Activated CD4-positive, alpha-beta T cell treated with anti-CD3 and anti-CD28 coated beads, Interleukin-2, amount 50 U/mL, for 4 hours (primary cell): Measurements from ENCODE around the gene GALNS.

ENCODE experiments used
- DNase-seq, 2 experiments: peaks; one replicate each; pipeline ENCODE4 v3.0.0-alpha.2; 2020

Gene GALNS

DNA sequence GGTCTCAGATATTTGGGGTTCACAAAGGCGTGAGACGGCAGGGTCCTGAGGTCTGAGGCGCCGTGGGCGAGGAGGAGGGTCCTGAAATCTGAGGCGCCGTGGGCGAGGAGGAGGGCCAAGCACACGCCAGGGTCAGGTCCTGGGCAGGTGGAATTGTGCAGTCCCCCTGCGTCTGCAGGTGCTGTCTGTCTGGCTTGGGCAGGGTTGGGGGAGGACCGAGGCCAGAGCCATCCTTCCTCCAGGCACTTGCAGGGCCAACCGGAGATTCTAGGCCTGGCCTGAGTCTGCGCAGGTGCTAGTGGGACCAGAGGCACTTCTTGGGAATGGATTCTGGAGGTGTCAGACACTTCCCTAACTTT is 42.6 kb downstream of the GALNS start:
- DNase-seq = no peak

DNA sequence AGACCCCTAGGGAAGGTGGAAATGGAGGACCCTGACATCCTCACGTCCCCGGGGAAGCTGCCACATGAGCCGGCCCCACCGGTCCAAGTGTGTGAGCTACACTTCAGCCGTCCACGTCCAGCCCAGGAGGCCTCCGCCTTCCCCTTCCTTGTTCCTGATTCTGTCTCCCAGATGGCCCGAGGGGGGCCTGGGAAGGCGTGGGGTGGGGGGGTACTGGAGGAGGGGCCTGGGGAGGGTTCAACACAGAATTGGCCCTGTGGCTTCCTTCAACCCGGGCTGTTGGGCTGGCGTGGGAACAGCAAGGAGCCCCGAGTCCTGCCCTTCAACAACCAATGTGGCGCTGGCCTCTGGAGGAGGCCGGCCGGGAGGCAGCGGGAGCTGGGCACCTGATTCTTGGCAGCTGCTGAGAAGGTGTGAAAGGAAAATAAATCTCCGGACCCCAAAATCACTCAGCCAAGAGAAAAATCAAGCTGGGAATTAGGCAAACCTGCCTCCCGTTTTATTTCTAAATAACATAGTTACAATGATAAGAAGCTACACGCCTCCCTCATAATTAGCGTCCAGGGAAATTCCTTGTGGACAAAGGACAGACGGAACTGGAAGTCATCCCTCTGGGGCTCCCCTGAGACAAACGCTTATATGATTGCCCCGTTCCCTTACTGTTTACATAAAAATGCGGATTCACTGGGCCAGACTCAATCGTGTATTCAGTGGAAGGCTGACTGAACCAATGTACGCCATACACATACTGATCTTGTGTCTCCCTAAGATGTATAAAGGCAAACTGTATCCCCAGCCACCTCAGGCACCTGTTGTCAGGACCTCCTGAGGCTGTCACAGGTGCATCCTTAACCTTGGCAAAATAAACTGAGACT is 43.2 kb downstream of the GALNS start:
- no peak for DNase-seq

GRCh38 chr16:88812513-88813268 is 44.1 kb downstream of the GALNS start:
- DNase-seq = no peak

GRCh38 chr16:88811769-88812512 is 44.8 kb downstream of the GALNS start, which contains the start of gene APRT:
TSS of gene APRT (minus strand) at chr16:88811928. CDS start at chr16:88811899, 29 bp downstream.
- peak; percentile 95 to 97 for DNase-seq

DNA sequence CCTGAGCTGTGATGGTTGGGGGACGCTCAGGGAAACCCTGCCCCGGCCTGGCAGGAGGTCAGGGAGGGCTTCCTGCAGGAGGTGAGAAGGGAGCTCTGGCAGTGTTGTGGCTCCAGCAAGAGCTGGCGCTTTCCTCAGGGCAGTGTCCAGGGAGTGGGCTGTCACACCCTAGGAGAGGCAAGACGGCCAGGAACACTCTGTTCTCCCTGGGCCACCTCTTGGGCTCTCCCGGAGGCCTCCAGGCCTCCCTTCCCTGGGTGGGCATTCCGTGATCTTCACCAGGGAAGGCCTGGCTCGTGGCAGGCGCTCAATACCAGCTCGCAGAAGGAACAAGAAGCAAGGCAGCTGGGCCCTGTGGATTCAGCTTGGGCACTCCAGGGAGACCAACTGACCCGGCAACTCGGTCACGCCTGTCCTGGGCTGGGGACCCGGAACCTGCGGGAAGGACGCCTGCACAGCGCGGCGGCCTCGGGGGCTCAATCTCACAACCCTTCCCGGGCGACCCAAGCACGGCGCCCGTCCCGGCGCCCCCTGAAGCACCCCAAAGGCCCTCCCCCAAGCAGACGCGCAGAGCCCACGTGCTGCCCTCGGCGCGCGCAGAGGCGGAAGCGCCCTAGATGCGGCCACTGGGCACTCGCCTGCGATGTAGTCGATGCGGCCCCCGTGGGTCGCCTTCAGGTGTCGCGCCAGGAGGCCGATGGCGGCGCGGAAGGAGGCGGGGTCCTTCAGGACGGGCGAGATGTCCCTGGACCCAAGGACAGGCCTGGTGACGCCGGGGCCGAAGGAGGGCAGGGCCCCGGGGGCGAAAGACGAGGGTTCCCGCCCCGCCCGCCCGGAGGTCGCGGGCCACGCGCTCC is 45.6 kb downstream of the GALNS start:
- DNase-seq = peak; percentile 54 to 57

DNA sequence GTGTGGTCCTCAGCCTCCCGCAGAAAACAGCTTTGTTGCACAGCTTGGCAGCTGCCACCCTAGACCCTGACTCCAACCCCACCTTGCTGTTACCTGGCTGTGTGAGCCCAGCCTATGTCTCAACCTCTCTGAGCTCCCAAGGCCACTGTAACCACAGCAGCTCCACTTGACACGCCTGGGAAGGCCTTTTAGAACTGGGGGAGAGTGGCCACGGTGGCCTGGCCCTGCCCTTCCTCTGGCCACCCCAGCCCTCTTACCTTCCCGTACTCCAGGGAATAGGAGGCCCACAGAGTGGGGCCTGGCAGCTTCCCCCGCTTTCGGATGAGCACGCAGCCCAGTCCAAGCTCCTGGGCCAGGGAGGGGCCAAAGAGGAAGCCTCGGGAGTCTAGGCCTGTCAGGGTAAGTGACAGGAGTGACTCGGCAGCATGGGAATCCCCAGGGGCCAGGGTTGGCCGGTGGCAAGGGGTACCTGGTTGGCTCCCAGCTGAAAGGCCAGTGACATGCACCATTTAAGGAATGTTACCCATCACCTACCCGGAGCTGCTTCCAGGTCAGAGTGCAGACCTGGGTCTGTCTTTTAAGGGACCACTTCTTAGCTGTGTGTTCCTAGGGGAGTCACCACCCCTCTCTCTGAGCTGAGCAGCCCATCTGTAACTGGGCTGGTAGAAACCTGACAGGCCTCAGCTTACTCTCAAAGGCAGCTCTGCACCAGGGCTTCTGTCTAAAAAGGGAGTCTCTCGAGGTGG is 46.4 kb downstream of the GALNS start:
- DNase-seq = no peak

DNA sequence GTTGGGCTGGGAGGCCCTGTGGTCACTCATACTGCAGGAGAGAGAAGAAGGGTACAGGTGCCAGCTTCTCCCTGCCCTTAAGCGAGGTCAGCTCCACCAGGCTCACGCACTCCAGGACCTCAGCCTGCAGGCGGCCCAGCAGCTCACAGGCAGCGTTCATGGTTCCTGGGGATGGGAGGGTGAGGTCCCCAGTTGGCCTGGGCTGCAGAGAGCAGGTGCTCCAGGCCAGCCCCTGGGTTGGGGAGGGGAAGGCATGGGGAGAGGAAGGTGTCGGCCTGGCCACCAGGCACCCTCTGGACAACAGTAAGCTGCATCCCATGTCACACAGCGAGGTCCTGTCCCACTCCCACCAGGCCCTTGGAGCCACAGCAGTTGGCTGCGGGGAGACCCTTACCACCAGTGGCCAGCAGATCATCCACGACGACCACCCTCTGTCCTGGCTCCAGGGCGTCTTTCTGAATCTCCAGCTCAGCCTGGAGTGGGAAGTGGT is 47.0 kb downstream of the GALNS start:
- no peak for DNase-seq

DNA sequence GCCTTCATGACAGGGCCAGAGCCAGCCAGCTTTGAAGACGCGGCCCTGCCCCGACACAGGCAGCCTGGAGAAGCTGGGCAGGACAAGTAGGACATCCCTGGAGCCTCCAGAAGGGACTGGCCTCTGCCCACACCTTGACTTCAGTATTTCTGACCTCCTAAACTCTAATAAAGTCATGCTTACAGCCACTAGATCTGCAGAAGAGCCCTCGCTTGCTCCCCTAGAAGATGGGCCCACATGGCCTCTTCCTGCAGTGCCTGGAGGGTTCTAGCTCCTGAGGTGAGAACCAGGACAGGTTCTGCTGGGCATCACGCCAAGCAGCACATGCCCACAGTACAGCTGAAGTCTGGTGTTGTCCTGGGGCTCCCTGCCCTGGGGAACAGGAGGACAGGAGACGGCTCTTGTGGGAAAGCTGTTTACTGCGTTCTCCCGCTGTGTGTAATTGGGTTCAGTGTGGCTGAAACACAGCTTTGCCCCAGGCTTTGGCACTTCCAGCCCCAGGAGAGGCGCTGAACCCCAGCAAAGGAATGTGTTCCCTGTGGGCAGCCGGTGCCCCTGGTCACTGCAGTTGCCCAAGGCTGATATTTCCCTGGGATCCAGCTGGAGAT is 47.6 kb downstream of the GALNS start:
- DNase-seq = no peak

DNA sequence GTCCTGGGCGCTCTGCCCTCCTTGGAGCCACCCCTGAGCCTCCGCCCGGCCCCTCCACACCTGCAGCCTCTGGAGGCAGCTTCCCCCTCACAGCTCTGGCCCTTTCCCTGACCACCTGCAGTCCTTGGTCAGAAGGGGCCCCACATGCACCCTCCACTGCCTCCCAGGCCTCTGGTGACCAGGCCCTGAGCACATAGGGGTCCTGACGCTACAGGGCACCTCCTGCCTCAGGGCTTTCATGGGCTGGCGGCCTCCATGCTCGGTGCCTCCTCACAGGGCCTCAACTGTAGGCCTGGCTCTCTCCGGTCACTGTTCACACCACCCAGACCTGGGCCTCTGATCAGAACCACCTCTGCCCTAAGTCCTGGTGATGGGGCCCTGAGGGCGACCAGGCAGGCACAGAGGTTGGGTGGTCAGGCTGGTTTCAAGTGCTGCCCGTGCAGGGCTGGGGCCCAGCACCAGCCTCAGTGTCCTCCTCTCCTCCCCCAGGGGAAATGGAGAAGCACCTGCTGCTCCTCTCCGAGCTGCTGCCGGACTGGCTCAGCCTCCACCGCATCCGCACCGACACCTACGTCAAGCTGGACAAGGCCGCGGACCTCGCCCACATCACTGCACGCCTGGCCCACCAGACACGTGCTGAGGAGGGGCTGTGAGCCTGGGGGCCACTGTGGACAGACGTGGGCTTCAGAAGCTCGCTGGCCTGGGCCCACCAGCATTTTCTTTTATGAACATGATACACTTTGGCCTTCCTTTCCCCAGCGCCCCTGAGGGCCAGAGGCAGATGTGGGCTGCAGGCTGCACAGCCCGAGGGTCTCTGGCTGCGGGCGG is 48.9 kb downstream of the GALNS start:
- no peak for DNase-seq

- no peak for DNase-seq
These were observed 49.6 kb downstream of the GALNS start for GRCh38 chr16:88807142-88807625.

GRCh38 chr16:88806491-88807111 is 50.1 kb downstream of the GALNS start:
- DNase-seq = no peak

DNA sequence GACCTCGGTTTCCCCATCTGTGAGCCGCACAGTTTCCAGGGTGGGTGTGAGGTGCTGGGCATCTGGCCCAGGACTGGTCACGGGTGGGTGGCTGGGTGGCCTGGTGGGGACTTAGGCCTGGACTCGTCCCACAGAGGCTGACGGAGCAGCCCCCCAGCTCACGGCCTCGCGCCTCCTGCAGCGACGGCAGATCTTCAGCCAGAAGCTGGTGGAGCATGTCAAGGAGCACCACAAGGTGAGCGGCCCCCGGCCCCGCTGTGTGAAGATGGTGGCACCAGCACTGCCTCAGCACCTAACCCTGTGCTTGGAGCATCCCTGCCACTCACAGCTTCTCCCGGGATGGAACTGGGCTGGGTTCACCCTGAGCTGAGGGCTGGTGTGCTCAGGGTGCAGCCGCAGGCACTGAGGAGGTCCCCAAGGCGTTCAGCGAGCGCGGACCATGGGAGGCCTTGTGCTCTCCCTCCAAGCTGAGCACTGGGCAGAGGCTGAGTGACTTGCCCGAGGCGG is 50.8 kb downstream of the GALNS start:
- no peak for DNase-seq

DNA sequence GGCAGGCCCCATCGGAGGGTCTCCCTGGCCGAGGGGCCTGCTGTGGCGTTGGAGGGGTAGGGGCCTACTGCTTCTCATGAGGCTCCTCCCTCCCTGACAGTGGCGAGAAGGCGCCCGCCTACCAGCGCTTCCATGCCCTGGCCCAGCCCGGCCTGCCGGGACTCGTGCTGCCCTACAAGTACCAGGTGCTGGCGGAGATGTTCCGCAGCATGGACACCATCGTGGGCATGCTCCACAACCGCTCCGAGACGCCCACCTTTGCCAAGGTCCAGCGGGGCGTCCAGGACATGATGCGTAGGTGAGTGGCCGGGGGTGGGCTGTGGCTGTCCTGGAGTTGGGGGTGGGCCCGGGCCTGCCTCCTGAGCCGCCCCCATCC is 51.4 kb downstream of the GALNS start:
- no peak for DNase-seq

- DNase-seq = no peak
These were observed 52.0 kb downstream of the GALNS start for GRCh38 chr16:88804552-88805339.

DNA sequence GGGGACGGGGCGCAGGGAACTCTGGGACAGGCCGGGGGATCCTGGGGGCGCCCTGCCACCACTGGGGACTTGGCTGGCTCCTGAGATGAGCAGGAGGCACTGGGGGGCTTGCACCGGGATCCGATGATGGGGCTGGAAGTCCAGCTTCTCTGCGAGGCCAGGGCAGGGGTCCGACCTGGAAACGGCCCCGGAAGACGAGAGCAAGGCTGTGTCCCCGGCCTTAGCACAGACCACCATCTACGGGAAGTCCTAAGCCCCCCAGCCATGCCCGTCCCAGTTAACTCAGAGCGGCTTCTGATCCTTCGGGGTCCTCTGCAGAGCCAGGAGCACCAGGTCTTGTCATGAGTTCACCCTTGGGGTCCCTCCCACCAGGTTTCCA is 52.6 kb downstream of the GALNS start:
- DNase-seq = no peak

DNA sequence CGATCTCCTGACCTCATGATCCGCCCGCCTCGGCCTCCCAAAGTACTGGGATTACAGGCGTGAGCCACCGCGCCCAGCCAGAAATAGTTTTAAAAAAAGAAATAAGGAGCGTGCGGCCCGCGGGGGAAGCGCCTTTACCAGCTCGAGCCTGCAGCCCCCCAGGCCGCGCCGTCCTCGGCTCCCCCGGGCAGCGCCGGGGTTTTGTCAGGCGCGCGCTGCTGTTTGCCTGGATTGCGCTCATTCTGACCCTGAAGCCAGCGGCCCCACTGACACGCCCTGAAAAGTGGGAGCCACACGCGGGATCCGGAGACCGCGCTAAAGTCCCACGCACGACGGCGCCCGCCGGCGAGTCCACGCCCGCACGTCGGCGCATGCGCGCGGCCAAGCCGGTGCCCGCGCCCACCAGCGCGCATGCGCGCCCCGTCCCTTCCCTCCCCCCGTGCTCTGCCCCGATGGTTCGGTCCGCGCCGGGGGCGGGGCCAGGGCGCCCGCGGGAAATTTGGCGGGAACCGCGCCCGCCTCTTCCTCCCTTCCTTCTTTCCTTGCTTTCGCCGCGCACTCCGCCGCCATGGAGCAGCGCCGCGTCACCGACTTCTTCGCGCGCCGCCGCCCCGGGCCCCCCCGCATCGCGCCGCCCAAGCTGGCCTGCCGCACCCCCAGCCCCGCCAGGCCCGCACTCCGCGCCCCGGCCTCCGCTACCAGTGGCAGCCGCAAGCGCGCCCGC is 53.3 kb downstream of the GALNS start, which contains the start of gene CDT1:
Gene CDT1 (plus strand): TSS at position 526 of the 724 bp plus-strand sequence. CDS start 43 bp downstream, at position 569.
- DNase-seq = peak; percentile 73 to 78

GRCh38 chr16:88800277-88800592 is 56.5 kb downstream of the GALNS start:
- no peak for DNase-seq
